Activated CD8-positive, alpha-beta T cell treated with anti-CD3 and anti-CD28 coated beads, Interleukin-2, amount 10 ng/mL, durations not matched to agents 7 days and 5 days (primary cell): Measurements from ENCODE around the gene ITGBL1. TPM values are rescaled to one million over a fixed set of nuclear protein-coding genes. Genes with fewer than 3 reads are reported as not detected.
A peak's percentile ranks its signal among the peaks of the same experiment; 100 is the strongest.

Source experiments
- ATAC-seq: fragments of 150-1000 bp; cut with Tn5 transposase; one replicate; pipeline ENCODE4 v1.10.0; 2021; ENCODE audit warnings: moderate library complexity
- CTCF ChIA-PET: fragments of 350-600 bp; sonication (Branson Sonifier 250); formaldehyde crosslinking; loops from one replicate; lab custom pipeline; 2021; ENCODE audit warnings: antibody characterized with exemption; lab: Charles Lee
- POLR2A ChIA-PET: fragments of 350-600 bp; sonication (Branson Sonifier 250); formaldehyde crosslinking; loops from one replicate; lab custom pipeline; 2021; ENCODE audit warnings: antibody characterized with exemption; lab: Charles Lee
- DNase-seq: peaks from one replicate; pipeline ENCODE4 v3.0.0-alpha.2; 2020
- H3K27ac Mint-ChIP-seq: one replicate; pipeline ENCODE4 v1.8.0; 2021; ENCODE audit warnings: mild to moderate bottlenecking, mixed read lengths
- H3K27me3 Mint-ChIP-seq: one replicate; pipeline ENCODE4 v1.8.0; 2021; ENCODE audit warnings: low read depth, mixed read lengths
- H3K36me3 Mint-ChIP-seq: one replicate; pipeline ENCODE4 v1.8.0; 2021; ENCODE audit warnings: low read depth, mixed read lengths
- H3K4me1 Mint-ChIP-seq: one replicate; pipeline ENCODE4 v1.8.0; 2021; ENCODE audit warnings: low read depth, mixed read lengths
- H3K4me3 Mint-ChIP-seq: one replicate; pipeline ENCODE4 v1.8.0; 2021; ENCODE audit warnings: mild to moderate bottlenecking, mixed read lengths
- H3K9me3 Mint-ChIP-seq: one replicate; pipeline ENCODE4 v1.8.0; 2022; ENCODE audit warnings: mixed read lengths; ENCODE audit not compliant: insufficient read depth
- total RNA-seq, 2 experiments: library from RNA; stranded (reverse); gene quantifications; one replicate each; pipeline ENCODE4 v1.2.3, GENCODE V29; 2021

Gene ITGBL1
- total RNA-seq, 2 experiments from 2014 or later, result not detected

GRCh38 chr13:101579281-101579802 lies 126.9 kb downstream of the ITGBL1 start:
- Mint-ChIP-seq H3K27me3 (peaks cover 4% of the 10 kb centered on the region), H3K4me3 (no peak overlapping the region), H3K9me3 (no peaks in the 10 kb centered on the region), H3K27ac (no peak overlapping the region), H3K36me3 (no peaks in the 10 kb centered on the region), H3K4me1 (no peaks in the 10 kb centered on the region)
- ChIA-PET POLR2A (no interaction called here), CTCF (no interaction called here)
- DNase-seq (no peak), ATAC-seq (no peak)

GRCh38 chr13:101584331-101584730 lies 131.9 kb downstream of the ITGBL1 start:
- no peak overlapping the region for H3K27ac Mint-ChIP-seq
- no peak overlapping the region for H3K4me3 Mint-ChIP-seq
- ChIA-PET POLR2A (no interaction called here), CTCF (no interaction called here)
- ATAC-seq (no peak), DNase-seq (no peak)
- no peaks in the 10 kb centered on the region for H3K4me1 Mint-ChIP-seq
- no peaks in the 10 kb centered on the region for H3K36me3 Mint-ChIP-seq
- no peaks in the 10 kb centered on the region for H3K9me3 Mint-ChIP-seq
- peaks cover 4% of the 10 kb centered on the region for H3K27me3 Mint-ChIP-seq

- POLR2A ChIA-PET, result no interaction called here
Observed at GRCh38 chr13:101590479-101590878, 138.0 kb downstream of the ITGBL1 start.

DNA sequence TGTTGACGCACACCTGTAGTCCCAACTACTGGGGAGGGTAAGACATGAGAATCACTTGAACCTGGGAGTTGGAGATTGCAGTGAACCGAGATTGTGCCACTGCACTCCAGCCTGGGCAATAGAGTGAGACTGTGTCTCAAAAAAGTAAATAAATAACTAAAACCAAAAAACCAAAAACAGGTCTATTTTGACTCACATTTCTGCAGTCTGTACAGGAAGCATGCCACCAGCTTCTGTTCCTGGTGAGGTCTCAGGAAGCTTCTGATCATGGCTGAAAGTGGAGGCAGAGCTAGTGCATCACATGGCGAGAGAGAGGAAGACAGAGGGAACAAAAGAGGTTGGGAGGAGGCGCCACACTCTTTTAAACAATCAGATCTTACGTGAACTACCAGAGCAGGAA lies 142.5 kb downstream of the ITGBL1 start:
- Mint-ChIP-seq H3K36me3 (no peaks in the 10 kb centered on the region), H3K27ac (no peak overlapping the region), H3K27me3 (no peaks in the 10 kb centered on the region), H3K9me3 (peaks cover 4% of the 10 kb centered on the region), H3K4me3 (no peak overlapping the region), H3K4me1 (no peaks in the 10 kb centered on the region)
- ATAC-seq, result no peak
- POLR2A ChIA-PET, result no interaction called here
- CTCF ChIA-PET, result no interaction called here
- no peak for DNase-seq

More at GRCh38 chr13:101590479-101590878, 138.0 kb downstream of the ITGBL1 start:
- DNase-seq, result no peak
- Mint-ChIP-seq H3K27ac (no peak overlapping the region), H3K4me3 (no peak overlapping the region), H3K4me1 (no peaks in the 10 kb centered on the region), H3K36me3 (no peaks in the 10 kb centered on the region), H3K9me3 (peaks cover 4% of the 10 kb centered on the region), H3K27me3 (no peaks in the 10 kb centered on the region)
- no peak for ATAC-seq
- CTCF ChIA-PET, result no interaction called here

GRCh38 chr13:101596803-101597202 lies 144.3 kb downstream of the ITGBL1 start:
- Mint-ChIP-seq H3K27me3 (no peaks in the 10 kb centered on the region), H3K4me1 (no peaks in the 10 kb centered on the region), H3K36me3 (no peaks in the 10 kb centered on the region), H3K4me3 (no peak overlapping the region), H3K27ac (no peak overlapping the region), H3K9me3 (peaks cover 4% of the 10 kb centered on the region)
- ATAC-seq, result no peak
- POLR2A ChIA-PET, result no interaction called here
- DNase-seq, result no peak
- CTCF ChIA-PET, result no interaction called here

GRCh38 chr13:101611491-101612475 lies 159.3 kb downstream of the ITGBL1 start:
- no peak overlapping the region for H3K4me3 Mint-ChIP-seq
- DNase-seq (no peak), ATAC-seq (no peak)
- ChIA-PET CTCF (no interaction called here), POLR2A (no interaction called here)
- H3K9me3 Mint-ChIP-seq, result no peaks in the 10 kb centered on the region
- H3K4me1 Mint-ChIP-seq, result no peaks in the 10 kb centered on the region
- H3K27me3 Mint-ChIP-seq, result peaks cover 9% of the 10 kb centered on the region
- H3K36me3 Mint-ChIP-seq, result no peaks in the 10 kb centered on the region
- H3K27ac Mint-ChIP-seq, result no peak overlapping the region

- Mint-ChIP-seq H3K9me3 (no peaks in the 10 kb centered on the region), H3K27me3 (peaks cover 7% of the 10 kb centered on the region), H3K36me3 (no peaks in the 10 kb centered on the region), H3K4me1 (no peaks in the 10 kb centered on the region), H3K27ac (no peak overlapping the region), H3K4me3 (no peak overlapping the region)
- ATAC-seq (no peak), DNase-seq (no peak)
- ChIA-PET CTCF (no interaction called here), POLR2A (no interaction called here)
Observed at GRCh38 chr13:101612735-101613134, 160.3 kb downstream of the ITGBL1 start.

GRCh38 chr13:101614491-101614890 lies 162.0 kb downstream of the ITGBL1 start:
- no peak for ATAC-seq
- Mint-ChIP-seq H3K27me3 (peaks cover 4% of the 10 kb centered on the region), H3K36me3 (no peaks in the 10 kb centered on the region), H3K9me3 (no peaks in the 10 kb centered on the region), H3K4me1 (peaks cover 4% of the 10 kb centered on the region), H3K4me3 (no peak overlapping the region), H3K27ac (no peak overlapping the region)
- CTCF ChIA-PET, result no interaction called here
- POLR2A ChIA-PET, result no interaction called here
- no peak for DNase-seq

- POLR2A ChIA-PET, result no interaction called here
- CTCF ChIA-PET, result no interaction called here
- Mint-ChIP-seq H3K36me3 (no peaks in the 10 kb centered on the region), H3K9me3 (no peaks in the 10 kb centered on the region), H3K4me1 (peaks cover 6% of the 10 kb centered on the region), H3K27me3 (no peaks in the 10 kb centered on the region), H3K27ac (no peak overlapping the region), H3K4me3 (no peak overlapping the region)
- no peak for DNase-seq
- ATAC-seq, result no peak
Observed at GRCh38 chr13:101618440-101619187, 166.1 kb downstream of the ITGBL1 start.

DNA sequence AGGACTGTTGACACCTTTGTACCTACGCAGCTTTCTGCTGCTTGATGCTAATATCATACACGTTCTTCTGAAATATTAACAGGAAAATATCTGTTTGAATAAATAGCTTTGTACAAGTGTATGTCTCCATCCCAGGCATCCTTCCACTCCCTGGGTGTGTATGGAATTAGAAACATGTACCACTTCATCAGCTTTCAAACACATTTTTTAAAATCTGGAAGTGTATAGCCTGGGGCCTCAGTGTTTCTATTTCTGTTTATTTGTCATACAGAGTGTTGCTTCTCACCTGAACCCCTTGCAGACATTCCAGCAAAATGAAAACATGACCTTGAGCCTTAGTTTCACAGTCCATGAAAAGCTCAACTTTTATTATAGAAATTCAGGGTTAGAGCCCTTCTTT lies 168.6 kb downstream of the ITGBL1 start:
- no peaks in the 10 kb centered on the region for H3K36me3 Mint-ChIP-seq
- DNase-seq, result no peak
- no peak overlapping the region for H3K27ac Mint-ChIP-seq
- peaks cover 28% of the 10 kb centered on the region for H3K4me1 Mint-ChIP-seq
- H3K9me3 Mint-ChIP-seq, result no peaks in the 10 kb centered on the region
- ChIA-PET POLR2A (no interaction called here), CTCF (no interaction called here)
- ATAC-seq, result no peak
- no peaks in the 10 kb centered on the region for H3K27me3 Mint-ChIP-seq
- H3K4me3 Mint-ChIP-seq, result no peak overlapping the region

GRCh38 chr13:101623470-101624209 lies 171.2 kb downstream of the ITGBL1 start:
- POLR2A ChIA-PET, result no interaction called here
- Mint-ChIP-seq H3K27ac (peak overlapping the region; percentile 77), H3K9me3 (no peaks in the 10 kb centered on the region)

More at GRCh38 chr13:101623470-101624209, 171.2 kb downstream of the ITGBL1 start:
- no peaks in the 10 kb centered on the region for H3K36me3 Mint-ChIP-seq
- CTCF ChIA-PET, result no interaction called here
- ATAC-seq (no peak), DNase-seq (no peak)
- H3K27me3 Mint-ChIP-seq, result no peaks in the 10 kb centered on the region
- H3K4me3 Mint-ChIP-seq, result peak overlapping the region; percentile 39
- peaks cover 46% of the 10 kb centered on the region for H3K4me1 Mint-ChIP-seq
